ENCODE results near the gene DAG1. TPM values are rescaled to one million over a fixed set of nuclear protein-coding genes. Genes with fewer than 3 reads are reported as not detected.

Gene DAG1
- total and polyA plus RNA-seq, 7 donors, result 35.1 to 159 (median 73.2) TPM

DNA sequence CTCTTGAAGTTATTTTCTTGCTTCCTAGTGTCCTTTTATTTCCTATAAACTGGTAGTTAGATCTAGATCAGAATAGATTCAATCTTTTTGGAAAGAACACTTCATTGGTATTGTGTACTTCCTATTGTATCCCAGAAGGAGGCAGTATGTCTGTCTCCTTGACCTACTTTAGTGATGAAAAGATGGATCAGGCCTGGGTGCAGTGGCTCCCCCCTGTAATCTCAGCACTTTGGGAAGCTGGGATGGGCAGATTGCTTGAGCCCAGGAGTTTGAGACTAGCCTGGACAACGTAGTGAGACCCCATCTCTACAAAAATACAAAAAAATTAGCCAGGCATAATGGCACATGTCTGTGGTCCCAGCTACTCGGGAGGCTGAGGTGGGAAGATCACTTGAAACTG is 96.2 kb downstream of the DAG1 start:
- intact Hi-C loops (cut with DNase I), result no loop called here

GRCh38 chr3:49567406-49567805 is 97.3 kb downstream of the DAG1 start:
- Histone ChIP-seq H3K27ac (no peak overlapping the region), H3K4me1 (no peaks in the 10 kb centered on the region), H3K9me3 (no peaks in the 10 kb centered on the region), H3K27me3 (ENCODE audit: insufficient read depth in 3 of 3, low read length in 2 of 3) (no peaks in the 10 kb centered on the region), H3K4me3 (no peak overlapping the region), H3K36me3 (ENCODE audit: insufficient read depth in 1 of 2, low read depth in 1 of 2) (no peaks in the 10 kb centered on the region)
- DNase-seq, result no peak
- WGBS, 3 donors, result 39 to 59% (median 53%) methylated on average over 2 of the region's 2 CpGs
- TF ChIP-seq, protein P1, sequence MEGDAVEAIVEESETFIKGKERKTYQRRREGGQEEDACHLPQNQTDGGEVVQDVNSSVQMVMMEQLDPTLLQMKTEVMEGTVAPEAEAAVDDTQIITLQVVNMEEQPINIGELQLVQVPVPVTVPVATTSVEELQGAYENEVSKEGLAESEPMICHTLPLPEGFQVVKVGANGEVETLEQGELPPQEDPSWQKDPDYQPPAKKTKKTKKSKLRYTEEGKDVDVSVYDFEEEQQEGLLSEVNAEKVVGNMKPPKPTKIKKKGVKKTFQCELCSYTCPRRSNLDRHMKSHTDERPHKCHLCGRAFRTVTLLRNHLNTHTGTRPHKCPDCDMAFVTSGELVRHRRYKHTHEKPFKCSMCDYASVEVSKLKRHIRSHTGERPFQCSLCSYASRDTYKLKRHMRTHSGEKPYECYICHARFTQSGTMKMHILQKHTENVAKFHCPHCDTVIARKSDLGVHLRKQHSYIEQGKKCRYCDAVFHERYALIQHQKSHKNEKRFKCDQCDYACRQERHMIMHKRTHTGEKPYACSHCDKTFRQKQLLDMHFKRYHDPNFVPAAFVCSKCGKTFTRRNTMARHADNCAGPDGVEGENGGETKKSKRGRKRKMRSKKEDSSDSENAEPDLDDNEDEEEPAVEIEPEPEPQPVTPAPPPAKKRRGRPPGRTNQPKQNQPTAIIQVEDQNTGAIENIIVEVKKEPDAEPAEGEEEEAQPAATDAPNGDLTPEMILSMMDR (IDR thresholded peaks at IDR 0.05), result no peak
- ATAC-seq, result no peak
- intact Hi-C loops (cut with DNase I), result no loop called here

More for the DNA sequence above, 96.2 kb downstream of the DAG1 start:
- H3K4me1 ChIP-seq, result no peaks in the 10 kb centered on the region
- WGBS, 3 donors, result 75 to 78% (median 77%) methylated on average over 2 of the region's 2 CpGs
- H3K36me3 ChIP-seq (ENCODE audit: insufficient read depth in 1 of 2, low read depth in 1 of 2), result no peaks in the 10 kb centered on the region
- no peaks in the 10 kb centered on the region for H3K27me3 ChIP-seq (ENCODE audit: insufficient read depth in 3 of 3, low read length in 2 of 3)
- no peak for ATAC-seq
- TF ChIP-seq, protein P1 (IDR thresholded peaks at IDR 0.05), result no peak
- H3K27ac ChIP-seq, result no peak overlapping the region
- DNase-seq, result no peak
- no peaks in the 10 kb centered on the region for H3K9me3 ChIP-seq
- no peak overlapping the region for H3K4me3 ChIP-seq

DNA sequence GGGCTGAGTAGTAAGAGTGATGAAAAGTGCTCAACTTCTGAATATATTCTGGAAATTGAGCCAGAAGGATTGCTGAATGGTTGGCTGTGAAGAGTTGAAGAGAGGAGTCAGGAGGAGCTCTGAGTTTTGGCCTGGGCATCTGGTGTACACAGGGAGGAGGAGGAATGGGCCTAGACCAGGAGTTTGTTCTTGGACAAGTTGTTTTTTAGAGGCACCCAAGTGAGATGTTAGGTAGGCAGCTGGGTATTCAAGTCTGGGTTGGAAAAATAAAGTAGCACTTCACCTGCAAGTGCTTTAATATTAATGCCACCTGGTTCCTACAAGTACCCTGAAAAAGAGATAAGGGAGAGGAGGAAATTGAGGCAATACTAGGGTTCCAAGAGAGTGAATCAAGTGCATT is 98.9 kb downstream of the DAG1 start:
- TF ChIP-seq, protein P1 (IDR thresholded peaks at IDR 0.05), result no peak
- H3K4me3 ChIP-seq, result no peak overlapping the region
- no peak for ATAC-seq
- no peak overlapping the region for H3K27ac ChIP-seq
- no peaks in the 10 kb centered on the region for H3K4me1 ChIP-seq
- no peaks in the 10 kb centered on the region for H3K27me3 ChIP-seq (ENCODE audit: insufficient read depth in 3 of 3, low read length in 2 of 3)
- no peaks in the 10 kb centered on the region for H3K36me3 ChIP-seq (ENCODE audit: insufficient read depth in 1 of 2, low read depth in 1 of 2)
- intact Hi-C loops (cut with DNase I), result no loop called here
- no peak for DNase-seq
- no peaks in the 10 kb centered on the region for H3K9me3 ChIP-seq

- H3K4me3 ChIP-seq, result no peak overlapping the region
- 66 to 68% (median 67%) methylated on average over 6 of the region's 6 CpGs for WGBS, 3 donors
- TF ChIP-seq, protein P1 (IDR thresholded peaks at IDR 0.05), result no peak
- no peaks in the 10 kb centered on the region for H3K27me3 ChIP-seq (ENCODE audit: insufficient read depth in 3 of 3, low read length in 2 of 3)
- DNase-seq, result no peak
- no peaks in the 10 kb centered on the region for H3K4me1 ChIP-seq
- H3K9me3 ChIP-seq, result no peaks in the 10 kb centered on the region
- ATAC-seq, result no peak
- intact Hi-C loops (cut with DNase I), result no loop called here
- no peak overlapping the region for H3K27ac ChIP-seq
- no peaks in the 10 kb centered on the region for H3K36me3 ChIP-seq (ENCODE audit: insufficient read depth in 1 of 2, low read depth in 1 of 2)
Observed at GRCh38 chr3:49570028-49570654, 100.1 kb downstream of the DAG1 start.

DNA sequence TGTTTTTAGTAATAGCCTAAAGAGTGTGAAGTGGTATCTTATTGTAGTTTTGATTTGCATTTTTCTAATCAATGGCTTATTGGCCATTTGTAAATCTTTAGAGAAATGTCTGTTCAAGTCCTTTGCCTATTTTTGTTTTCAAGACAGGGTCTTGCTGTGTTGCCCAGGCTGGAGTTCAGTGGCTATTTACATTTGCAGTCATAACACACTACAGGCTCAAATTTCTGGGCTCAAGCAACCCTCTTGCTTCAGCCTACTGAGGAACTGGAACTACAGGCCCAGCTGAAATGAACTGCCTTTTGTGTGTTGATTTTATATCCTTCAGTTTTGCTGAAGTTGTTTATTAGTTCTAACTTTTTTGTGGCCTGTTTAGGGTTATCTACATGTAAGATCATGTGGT is 112.1 kb downstream of the DAG1 start:
- TF ChIP-seq, protein P1 (IDR thresholded peaks at IDR 0.05), result no peak
- ATAC-seq, result no peak
- intact Hi-C loops (cut with DNase I), result no loop called here
- Histone ChIP-seq H3K27me3 (ENCODE audit: insufficient read depth in 3 of 3, low read length in 2 of 3) (no peaks in the 10 kb centered on the region), H3K4me3 (no peak overlapping the region), H3K27ac (no peak overlapping the region), H3K9me3 (no peaks in the 10 kb centered on the region), H3K36me3 (ENCODE audit: insufficient read depth in 1 of 2, low read depth in 1 of 2) (no peaks in the 10 kb centered on the region), H3K4me1 (no peaks in the 10 kb centered on the region)
- no peak for DNase-seq

Measured in psoas muscle (tissue), 8 donors.